SK-N-SH treated with all-trans-retinoic acid at 6 μM for 48 hours (cell line): ENCODE data around the gene CTTNBP2.

Experiments used
- CREB5 ChIP-seq: fragments of 250-450 bp; sonication (Bioruptor Pico); IDR thresholded peaks from 2 replicates; pipeline ENCODE4 v1.5.1; 2020; ENCODE audit warnings: low read depth, mild to moderate bottlenecking, moderate library complexity
- ESRRG ChIP-seq: fragments of 250-450 bp; sonication (Bioruptor Pico); IDR thresholded peaks from 2 replicates; pipeline ENCODE4 v1.6.1; 2021; ENCODE audit warnings: mild to moderate bottlenecking
- ISL1 ChIP-seq: fragments of 250-450 bp; sonication (Bioruptor Pico); IDR thresholded peaks from 2 replicates; pipeline ENCODE4 v2.1.2; 2022; ENCODE audit warnings: mild to moderate bottlenecking, moderate library complexity
- PPARA ChIP-seq: fragments of 250-450 bp; sonication (Bioruptor Pico); IDR thresholded peaks from 2 replicates; pipeline ENCODE4 v1.5.0; 2020; ENCODE audit warnings: mild to moderate bottlenecking, borderline replicate concordance
- RARB ChIP-seq: fragments of 250-450 bp; sonication (Bioruptor Pico); IDR thresholded peaks from 2 replicates; pipeline ENCODE4 v1.8.0; 2021; ENCODE audit warnings: mild to moderate bottlenecking, moderate library complexity
- SNAI2 ChIP-seq: fragments of 250-450 bp; sonication (Bioruptor Pico); IDR thresholded peaks from 2 replicates; pipeline ENCODE4 v1.5.0; 2020; ENCODE audit warnings: mild to moderate bottlenecking, moderate library complexity
- TCF4 ChIP-seq: fragments of 250-450 bp; sonication (Bioruptor Pico); IDR thresholded peaks from 2 replicates; pipeline ENCODE4 v1.8.0; 2021; ENCODE audit warnings: mild to moderate bottlenecking, moderate library complexity, borderline replicate concordance
- TSHZ2 ChIP-seq: fragments of 250-450 bp; sonication (Bioruptor Pico); IDR thresholded peaks from 2 replicates; pipeline ENCODE4 v1.5.0; 2020; ENCODE audit warnings: mild to moderate bottlenecking, moderate library complexity
- ZNF70 ChIP-seq: fragments of 450-650 bp; formaldehyde crosslinking; IDR thresholded peaks from 2 replicates; pipeline ENCODE4 v1.5.0; 2020; ENCODE audit warnings: mild to moderate bottlenecking, moderate library complexity
- TF ChIP-seq, protein P1 (sequence below): fragments of 250-450 bp; sonication (Bioruptor Pico); IDR thresholded peaks from 2 replicates; pipeline ENCODE4 v1.5.1; 2021; ENCODE audit warnings: mild to moderate bottlenecking, moderate library complexity

DNA sequence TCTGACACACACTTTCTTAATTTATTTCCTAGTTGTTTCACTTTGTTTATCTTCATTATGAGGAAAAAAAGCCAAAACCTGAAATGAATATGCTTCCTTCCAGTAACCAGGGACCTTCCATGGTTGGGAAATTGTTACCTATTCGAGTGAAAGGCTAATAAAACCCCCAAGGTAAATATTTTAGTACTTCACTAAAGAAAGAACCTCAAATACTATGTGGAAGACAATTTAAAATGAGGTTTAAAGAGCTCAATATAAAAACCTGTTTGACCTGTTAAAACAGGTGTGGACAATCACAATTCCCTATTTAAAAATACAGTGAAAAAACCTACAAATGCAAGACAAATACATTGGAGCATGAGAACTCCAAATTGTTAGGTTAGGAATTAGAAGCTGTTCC lies 200.8 kb downstream of the CTTNBP2 start:
- no peak for TF ChIP-seq RARB (CRISPR knock-in tag)
- TF ChIP-seq ISL1, result no peak
- no peak for TF ChIP-seq TCF4 (CRISPR knock-in tag)
- TF ChIP-seq ZNF70 (CRISPR knock-in tag), result no peak
- no peak for TF ChIP-seq CREB5
- TF ChIP-seq TSHZ2 (CRISPR knock-in tag), result no peak
- TF ChIP-seq ESRRG (CRISPR knock-in tag), result no peak
- TF ChIP-seq, protein P1, sequence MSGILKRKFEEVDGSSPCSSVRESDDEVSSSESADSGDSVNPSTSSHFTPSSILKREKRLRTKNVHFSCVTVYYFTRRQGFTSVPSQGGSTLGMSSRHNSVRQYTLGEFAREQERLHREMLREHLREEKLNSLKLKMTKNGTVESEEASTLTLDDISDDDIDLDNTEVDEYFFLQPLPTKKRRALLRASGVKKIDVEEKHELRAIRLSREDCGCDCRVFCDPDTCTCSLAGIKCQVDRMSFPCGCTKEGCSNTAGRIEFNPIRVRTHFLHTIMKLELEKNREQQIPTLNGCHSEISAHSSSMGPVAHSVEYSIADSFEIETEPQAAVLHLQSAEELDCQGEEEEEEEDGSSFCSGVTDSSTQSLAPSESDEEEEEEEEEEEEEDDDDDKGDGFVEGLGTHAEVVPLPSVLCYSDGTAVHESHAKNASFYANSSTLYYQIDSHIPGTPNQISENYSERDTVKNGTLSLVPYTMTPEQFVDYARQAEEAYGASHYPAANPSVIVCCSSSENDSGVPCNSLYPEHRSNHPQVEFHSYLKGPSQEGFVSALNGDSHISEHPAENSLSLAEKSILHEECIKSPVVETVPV (CRISPR knock-in tag), result no peak
- no peak for TF ChIP-seq PPARA (CRISPR knock-in tag)
- TF ChIP-seq SNAI2 (CRISPR knock-in tag), result no peak
